Lower lobe of right lung (tissue), 2 donors: ENCODE measurements around the gene GAB4. TPM values are rescaled to one million over a fixed set of nuclear protein-coding genes. Genes with fewer than 3 reads are reported as not detected.

Experiments used
- ATAC-seq, 2 donors: fragments of 200-7000 bp; cut with Tn5 transposase; one replicate each; pipeline ENCODE4 v1.9.1; 2020 to 2022; ENCODE audit warnings: mild to moderate bottlenecking in 2 of 2, moderate library complexity in 2 of 2
- DNase-seq: peaks from one replicate; pipeline ENCODE4 v3.0.0-alpha.2; 2020
- H3K27ac ChIP-seq: fragments of 200-600 bp; one replicate; pipeline ENCODE4 v1.8.0; 2022
- H3K27me3 ChIP-seq: fragments of 200-600 bp; one replicate; pipeline ENCODE4 v1.8.0; 2022; ENCODE audit warnings: low read depth
- H3K36me3 ChIP-seq: fragments of 200-600 bp; one replicate; pipeline ENCODE4 v1.8.0; 2022; ENCODE audit warnings: mild to moderate bottlenecking
- H3K4me1 ChIP-seq: fragments of 200-600 bp; one replicate; pipeline ENCODE4 v1.8.0; 2022
- H3K4me3 ChIP-seq: fragments of 200-600 bp; one replicate; pipeline ENCODE4 v1.8.0; 2022; ENCODE audit warnings: mild to moderate bottlenecking
- H3K9me3 ChIP-seq: fragments of 200-600 bp; one replicate; pipeline ENCODE4 v1.8.0; 2022
- CTCF ChIP-seq: fragments of 200-600 bp; IDR thresholded peaks from one replicate; pipeline ENCODE4 v1.8.0; 2022; ENCODE audit warnings: antibody characterized with exemption, mild to moderate bottlenecking
- intact Hi-C: fragments of 100-400 bp; cut with DNase I; formaldehyde crosslinking; loops from one replicate; pipeline ENCODE4 v1.11.0; 2022
- total RNA-seq: library from RNA; stranded (reverse); fragmentation: NEBNext Ultra II Directional; extraction: Animal tissue kit (Norgen Biotek cat#: 25700); gene quantifications from one replicate; pipeline ENCODE4 v1.2.1, GENCODE V29; 2021
- donor health status: DM: no; HTN: yes; CAD: no; lungs with severe emphysema.

The GAB4 gene
- total RNA-seq, 1 donor from 2014 or later: not detected

- no peaks in the 10 kb centered on the region for H3K9me3 ChIP-seq
- no peak overlapping the region for H3K4me3 ChIP-seq
- ATAC-seq (no peak), DNase-seq (no peak)
- no peak overlapping the region for H3K27ac ChIP-seq
- no peaks in the 10 kb centered on the region for H3K36me3 ChIP-seq
- no peak for TF ChIP-seq CTCF
- intact Hi-C loops: no loop called here
- H3K27me3 ChIP-seq: no peaks in the 10 kb centered on the region
- H3K4me1 ChIP-seq: no peaks in the 10 kb centered on the region
Measured at GRCh38 chr22:16958475-16958874, 49.5 kb downstream of the GAB4 start.

- no peak for TF ChIP-seq CTCF
- Histone ChIP-seq H3K4me3 (no peak overlapping the region), H3K27ac (no peak overlapping the region), H3K36me3 (no peaks in the 10 kb centered on the region), H3K9me3 (no peaks in the 10 kb centered on the region), H3K4me1 (no peaks in the 10 kb centered on the region), H3K27me3 (no peaks in the 10 kb centered on the region)
- DNase-seq: no peak
- intact Hi-C loops: no loop called here
- ATAC-seq: no peak
Measured at GRCh38 chr22:16957781-16958180, 50.2 kb downstream of the GAB4 start.

- TF ChIP-seq CTCF: no peak
- ATAC-seq (peak; percentile 34 to 49), DNase-seq (no peak)
- no peaks in the 10 kb centered on the region for H3K9me3 ChIP-seq
- intact Hi-C loops: no loop called here
- no peaks in the 10 kb centered on the region for H3K36me3 ChIP-seq
- no peaks in the 10 kb centered on the region for H3K27me3 ChIP-seq
- no peak overlapping the region for H3K4me3 ChIP-seq
- H3K27ac ChIP-seq: no peak overlapping the region
- no peaks in the 10 kb centered on the region for H3K4me1 ChIP-seq
Measured at GRCh38 chr22:16956290-16956689, 51.7 kb downstream of the GAB4 start.

- intact Hi-C loops: no loop called here
- Histone ChIP-seq H3K9me3 (no peaks in the 10 kb centered on the region), H3K4me3 (no peak overlapping the region), H3K27me3 (no peaks in the 10 kb centered on the region), H3K4me1 (no peaks in the 10 kb centered on the region), H3K36me3 (no peaks in the 10 kb centered on the region), H3K27ac (no peak overlapping the region)
- DNase-seq (no peak), ATAC-seq (peak; percentile 35 to 49)
- no peak for TF ChIP-seq CTCF
Measured at GRCh38 chr22:16955678-16956210, 52.3 kb downstream of the GAB4 start.

GRCh38 chr22:16955081-16955480 is 52.9 kb downstream of the GAB4 start:
- ATAC-seq (no peak), DNase-seq (no peak)
- TF ChIP-seq CTCF: no peak
- Histone ChIP-seq H3K4me3 (no peak overlapping the region), H3K9me3 (no peaks in the 10 kb centered on the region), H3K4me1 (no peaks in the 10 kb centered on the region), H3K27ac (no peak overlapping the region), H3K27me3 (no peaks in the 10 kb centered on the region), H3K36me3 (no peaks in the 10 kb centered on the region)
- intact Hi-C loops: no loop called here

GRCh38 chr22:16954060-16954403 is 54.0 kb downstream of the GAB4 start:
- H3K27ac ChIP-seq: no peak overlapping the region
- no peaks in the 10 kb centered on the region for H3K9me3 ChIP-seq
- H3K4me1 ChIP-seq: no peaks in the 10 kb centered on the region
- no peaks in the 10 kb centered on the region for H3K36me3 ChIP-seq
- H3K4me3 ChIP-seq: no peak overlapping the region
- TF ChIP-seq CTCF: no peak
- H3K27me3 ChIP-seq: no peaks in the 10 kb centered on the region
- DNase-seq (no peak), ATAC-seq (no peak)
- intact Hi-C loops: no loop called here
